ENCODE data around the gene WDR87.

The WDR87 gene

DNA sequence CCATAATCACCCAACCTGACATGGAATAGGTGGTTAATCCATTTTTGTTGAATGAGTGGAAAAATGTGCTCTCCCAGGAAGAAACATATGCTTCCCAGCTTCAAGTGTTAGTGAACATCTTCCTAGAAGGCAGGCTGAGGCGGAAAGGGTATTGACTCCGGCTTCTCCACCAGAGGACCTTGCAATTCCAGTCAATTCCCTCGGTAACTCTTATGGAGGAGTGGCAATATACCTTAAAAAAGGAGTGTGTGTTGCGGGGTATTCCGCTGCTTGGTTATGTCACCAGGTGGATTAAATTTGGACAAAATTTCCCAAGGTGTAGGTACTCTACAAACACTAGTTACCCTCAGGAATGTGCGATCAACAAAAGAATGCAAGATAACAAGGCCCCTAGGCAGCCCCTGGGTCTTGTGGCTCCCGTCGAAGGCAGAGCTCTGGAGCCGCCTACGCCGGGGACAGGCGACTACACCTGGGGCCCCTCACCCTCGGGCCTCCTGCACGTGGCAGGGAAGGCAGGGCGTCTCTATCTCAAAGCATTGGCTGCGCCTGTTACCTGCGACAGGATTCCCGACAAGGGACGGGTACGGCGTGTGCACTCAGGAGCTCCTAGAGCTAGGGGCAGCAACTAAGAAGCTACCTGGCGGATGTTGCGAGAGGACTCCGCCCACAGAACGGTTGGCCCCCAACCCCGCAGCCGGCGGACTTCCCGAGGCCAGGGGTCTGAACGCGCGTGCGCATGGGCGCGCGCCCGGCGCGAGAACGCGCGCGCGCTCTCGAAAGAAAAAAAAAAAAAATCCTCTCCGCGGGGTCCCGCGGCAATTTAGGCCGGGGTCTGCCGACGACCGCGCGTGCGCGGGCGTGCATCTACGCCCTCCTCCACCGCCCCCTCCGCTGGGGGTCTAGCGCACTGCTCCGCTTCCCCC, at the start of gene WDR87:
Gene WDR87 (minus strand): TSS at position 649 of the 923 bp plus-strand sequence. CDS start 8,355 bp downstream, outside the sequence.
- DNase-seq = peak; percentile 93

DNA sequence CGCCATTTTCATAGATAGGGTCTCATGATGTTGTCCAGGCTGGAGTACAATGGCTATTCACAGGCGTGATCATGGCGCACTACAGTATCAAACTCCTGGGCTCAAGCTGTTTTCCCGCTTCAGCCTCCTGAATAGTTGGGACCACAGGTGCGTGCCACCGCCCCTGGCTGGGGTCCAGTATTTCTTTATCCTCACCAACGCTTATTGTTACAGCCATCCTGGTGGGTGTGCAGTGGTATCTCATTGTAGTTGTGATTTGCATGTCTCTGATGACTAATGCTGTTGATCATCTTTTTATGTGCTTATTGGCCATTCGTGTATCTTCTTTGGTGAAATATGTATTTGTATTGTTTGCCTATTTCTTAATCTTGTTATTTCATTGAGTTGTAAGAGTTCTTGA, 49.6 kb upstream of the WDR87 start:
- DNase-seq = no peak

DNA sequence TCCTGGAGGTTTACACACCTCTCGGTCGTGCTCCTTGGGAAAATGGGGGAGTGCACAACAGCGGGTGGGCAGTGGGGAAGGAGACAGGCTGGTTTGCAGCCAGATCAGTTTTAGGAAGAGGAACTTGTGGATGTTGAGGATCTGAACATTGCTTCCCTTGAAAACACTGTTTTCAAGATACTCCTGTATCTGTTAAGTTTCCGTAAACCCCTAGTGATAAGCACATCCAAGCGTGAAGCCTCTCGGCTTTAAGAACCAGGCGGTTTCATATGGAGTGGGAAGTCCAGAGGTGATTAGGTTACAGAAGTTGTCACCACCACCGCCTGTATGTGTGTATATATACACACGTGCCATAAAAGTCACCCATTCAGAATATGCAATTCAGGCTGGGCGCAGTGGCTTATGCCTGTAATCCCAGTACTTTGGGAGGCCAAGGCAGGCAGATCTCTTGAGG, 48.1 kb upstream of the WDR87 start:
- DNase-seq = no peak

DNA sequence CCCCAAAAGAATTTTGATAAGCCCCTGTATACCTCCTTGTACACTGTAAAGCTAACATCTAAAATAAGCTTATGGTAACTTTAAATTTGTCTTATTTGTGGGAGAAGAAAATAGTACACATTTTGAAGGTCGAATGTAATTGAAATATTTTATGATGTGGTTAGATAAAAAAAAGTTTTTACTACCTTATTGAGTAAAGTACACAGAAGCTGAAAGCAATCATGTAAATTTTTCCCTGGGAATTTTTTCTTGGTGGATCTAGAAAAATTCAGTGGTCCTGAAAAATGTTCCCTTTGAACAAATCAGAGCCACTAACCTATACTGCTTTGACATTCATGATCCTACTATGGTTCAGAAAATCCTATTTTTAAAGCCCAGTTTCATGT, 47.5 kb upstream of the WDR87 start:
- no peak for DNase-seq

DNA sequence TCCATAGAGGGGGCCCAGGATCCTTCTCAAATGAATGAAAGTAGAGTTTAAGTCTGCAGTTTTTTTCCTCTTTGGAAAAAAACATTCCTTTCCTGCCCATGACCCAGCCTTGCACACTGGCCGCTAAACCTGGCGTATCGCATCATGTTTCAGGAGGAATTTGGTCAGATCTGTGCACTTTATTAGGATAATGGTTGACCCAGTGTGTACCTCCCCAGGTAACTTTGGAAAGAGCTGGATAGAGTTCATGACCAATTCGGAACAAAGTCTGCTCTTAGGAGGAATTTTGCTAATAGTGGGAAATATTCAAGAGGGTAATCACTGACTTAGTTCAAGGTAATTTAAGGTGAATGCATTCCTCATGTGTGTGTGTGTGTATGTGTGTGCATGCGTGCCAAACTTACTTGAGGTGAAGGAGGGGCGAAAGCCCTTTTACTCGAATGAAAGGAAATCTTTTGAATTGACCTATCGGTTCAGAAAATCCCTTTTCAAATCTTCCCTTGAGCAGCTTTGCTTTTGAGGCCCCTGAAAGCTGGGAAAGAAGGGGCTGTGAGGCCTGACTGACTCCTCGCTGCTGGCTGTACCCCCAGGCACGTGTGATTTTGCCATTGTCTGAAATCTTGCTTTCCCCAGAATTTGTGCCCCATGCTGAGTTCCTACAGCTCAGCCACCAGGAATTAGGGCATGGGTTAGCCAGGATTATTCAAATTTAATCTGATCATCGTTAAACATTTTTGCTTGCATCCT, 47.0 kb upstream of the WDR87 start:
- DNase-seq = no peak

DNA sequence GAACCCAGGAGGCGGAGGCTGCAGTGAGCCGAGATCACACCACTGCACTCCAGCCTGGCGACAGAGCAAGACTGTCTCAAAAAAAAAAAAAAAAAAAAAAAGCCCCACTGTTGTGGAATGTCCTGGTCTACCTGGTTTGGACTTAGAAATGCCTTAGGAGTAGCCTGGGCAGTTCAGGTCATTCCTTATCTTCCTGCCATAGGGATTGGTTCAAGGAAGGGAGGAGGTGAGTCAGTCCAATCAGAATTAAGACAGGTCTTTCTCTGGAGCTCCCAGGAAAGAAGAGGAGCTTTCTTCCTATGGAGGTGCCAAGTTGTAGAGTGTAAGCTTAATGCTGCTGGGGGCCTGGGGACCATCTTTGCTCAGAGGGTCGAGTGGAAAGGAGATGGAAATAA, 45.4 kb upstream of the WDR87 start:
- no peak for DNase-seq

DNA sequence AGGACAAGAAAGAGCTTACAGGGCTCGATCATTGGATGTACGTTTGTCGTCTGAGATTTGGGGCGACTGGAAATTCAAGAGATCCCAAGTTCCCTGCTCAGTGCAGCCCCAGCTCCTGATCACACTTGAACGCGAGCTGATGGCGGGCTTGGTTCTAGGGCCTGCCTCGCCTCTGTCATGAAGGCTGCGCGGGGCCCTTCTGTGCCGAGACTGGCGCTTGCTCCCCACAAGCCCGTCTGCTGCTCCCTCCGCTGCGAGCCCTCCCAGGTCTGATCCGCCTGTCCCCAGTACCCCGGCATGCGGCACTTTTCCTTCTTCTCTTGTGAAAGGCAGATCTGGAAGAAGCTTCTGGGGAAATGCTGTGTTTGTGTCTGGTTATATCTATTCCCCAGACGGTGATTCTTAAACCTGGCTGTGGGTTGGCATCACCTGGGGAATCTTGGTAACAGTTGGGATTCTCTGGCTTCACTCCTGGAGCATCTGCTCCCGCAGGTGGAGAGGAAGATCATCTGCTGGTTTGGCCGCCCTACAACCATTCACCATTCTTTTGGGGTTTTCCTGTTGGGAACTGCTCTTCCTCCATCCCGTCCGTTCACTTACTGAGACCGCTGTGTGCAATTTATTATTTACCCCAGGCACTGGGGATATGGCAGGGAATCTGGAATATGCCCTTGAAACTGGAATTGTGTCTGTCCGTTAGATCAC, 44.2 kb upstream of the WDR87 start:
- DNase-seq = peak; percentile 78

DNA sequence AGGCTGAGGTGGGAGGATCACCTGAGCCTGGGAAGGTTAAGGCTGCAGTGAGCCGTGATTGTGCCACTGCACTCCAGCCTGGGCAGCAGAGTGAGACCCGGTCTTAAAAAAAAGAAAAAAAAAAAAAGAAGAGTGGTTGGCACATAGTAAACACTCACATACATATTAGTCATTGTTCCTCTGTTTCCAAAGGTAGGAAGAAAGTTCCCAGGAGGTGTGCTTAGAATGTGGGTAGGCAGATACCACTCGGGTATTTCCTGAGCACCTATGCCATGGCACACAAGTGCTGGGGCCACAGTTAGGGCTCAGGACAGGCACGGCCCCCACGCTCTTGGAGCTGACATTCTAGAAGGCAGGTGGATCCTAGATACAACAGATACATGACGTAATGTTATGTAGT, 42.0 kb upstream of the WDR87 start:
- no peak for DNase-seq

DNA sequence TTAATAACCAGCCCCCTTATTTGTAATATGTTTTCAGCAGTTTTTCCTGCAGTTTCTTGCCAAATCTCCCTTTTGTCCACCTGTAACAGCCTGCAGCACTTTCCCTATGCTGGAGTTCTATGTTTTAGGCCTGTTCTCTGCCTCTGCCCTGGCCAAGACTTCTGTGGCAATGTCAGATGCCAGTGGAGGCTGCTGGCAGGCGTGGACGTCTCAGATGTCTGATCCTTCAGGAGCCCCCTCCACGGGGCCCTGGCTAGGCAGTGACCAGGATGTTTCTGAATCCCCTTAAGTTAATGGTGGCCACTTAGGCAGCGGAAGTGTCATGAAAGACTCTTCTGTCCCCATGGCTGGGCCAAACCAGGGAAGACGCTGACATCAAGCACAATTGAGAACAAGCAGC, 41.4 kb upstream of the WDR87 start:
- no peak for DNase-seq

DNA sequence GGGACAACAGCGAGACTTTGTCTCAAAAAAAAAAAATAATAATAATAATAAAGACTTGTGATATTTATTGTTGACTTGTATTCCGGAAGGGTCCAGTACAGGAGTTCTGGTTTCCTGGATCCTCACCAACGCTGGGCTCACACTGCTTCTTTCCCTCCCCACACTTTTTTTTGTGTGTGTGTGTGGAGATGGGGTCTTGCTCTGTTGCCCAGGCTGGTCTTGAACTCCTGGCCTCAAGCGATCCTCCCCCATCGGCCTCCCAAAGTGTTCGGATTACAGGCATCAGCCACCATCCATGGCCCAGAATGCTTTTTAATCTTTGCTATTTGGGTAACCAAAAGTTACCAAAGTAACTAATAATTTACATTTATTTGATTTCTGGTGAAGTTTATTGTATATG, 39.7 kb upstream of the WDR87 start:
- DNase-seq = no peak

DNA sequence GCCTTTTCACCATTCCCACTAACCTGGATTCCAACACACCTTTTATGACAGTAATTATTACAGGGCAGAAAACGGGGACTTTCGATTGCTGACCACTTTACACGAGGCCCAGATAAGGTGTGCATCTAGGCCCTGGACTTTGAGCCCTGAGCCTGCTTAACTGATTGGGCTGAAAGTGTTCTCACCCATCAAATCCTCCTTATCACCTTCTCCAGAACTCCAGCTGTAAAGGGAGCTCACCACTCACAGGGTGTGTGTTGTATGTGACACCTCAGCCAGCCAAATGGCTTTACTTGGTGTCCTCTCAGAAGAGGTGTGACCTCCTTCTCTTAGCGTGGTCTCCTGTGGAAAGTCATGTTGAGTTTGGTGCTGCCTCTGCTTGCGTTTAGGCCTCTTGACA, 37.1 kb upstream of the WDR87 start:
- no peak for DNase-seq

DNA sequence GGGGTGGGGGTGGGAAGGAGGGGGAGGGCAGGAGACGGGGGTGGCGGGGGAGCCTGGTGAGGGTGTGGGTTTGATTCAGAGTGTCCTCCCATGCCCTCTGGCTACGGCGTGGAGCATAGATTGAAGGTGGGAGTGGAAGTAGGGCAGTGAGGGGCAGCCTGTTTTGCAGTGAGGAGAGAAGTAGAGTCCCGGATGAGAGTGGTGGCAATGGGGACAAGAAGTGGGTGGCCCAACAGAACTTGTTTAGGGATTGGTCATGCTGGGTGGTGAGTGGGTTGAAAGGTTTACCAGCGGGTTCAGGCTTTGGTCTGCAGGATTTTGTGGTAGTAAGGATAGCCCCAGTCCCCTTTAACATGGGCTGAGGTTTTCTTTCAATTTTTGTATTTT, 36.1 kb upstream of the WDR87 start:
- DNase-seq = no peak

DNA sequence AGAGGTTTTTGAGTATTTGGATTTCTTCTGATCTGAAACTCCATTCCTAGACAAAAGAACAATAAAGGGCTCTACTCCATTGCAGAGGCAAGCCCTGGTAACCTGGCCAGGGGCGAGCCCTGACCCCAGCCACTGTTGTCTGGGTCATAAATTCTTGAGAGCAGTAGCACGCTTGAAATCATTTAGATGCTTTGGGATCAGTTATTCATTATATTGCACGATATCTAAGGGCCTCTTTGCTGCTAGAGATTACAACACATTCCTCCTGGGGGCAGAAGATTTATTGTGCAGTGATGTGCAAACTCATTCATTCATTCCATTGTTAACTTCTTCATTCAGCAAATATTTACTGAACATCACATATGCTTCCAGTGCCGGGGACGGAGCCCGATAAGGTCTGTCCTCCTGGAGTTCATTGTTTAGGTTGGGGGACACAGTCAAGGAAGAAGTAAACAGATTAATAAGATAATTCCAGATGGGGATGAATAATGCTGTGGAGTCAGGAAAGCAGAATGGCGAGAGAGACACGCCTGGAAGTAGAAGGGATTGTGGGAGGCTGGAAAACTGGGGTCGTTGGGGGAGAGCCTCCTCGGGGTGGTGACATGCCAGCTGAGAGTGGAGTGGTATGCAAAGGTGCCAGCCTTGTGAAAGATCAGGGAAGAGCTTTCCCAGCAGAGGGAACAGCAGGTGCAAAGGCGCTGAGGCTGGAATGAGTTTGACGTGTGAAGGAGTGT, 35.6 kb upstream of the WDR87 start:
- DNase-seq = no peak

DNA sequence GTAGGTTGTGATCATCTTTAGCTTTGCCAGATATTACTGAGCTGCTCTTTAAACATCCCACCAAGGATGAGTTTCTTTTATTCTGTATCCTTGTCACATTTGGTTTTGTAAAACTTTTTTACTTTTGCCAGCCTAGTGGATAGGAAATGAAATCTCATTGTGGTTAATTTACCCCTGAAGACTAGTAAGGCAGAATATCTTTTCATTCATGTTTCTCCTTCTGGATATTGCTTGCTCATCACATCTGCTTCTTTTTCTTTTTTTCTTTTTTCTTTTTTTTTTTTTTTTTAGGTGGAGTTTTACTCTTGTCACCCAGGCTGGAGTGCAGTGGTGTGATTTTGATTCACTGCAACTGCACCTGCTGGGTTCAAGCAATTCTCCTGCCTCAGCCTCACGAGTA, 32.0 kb upstream of the WDR87 start:
- no peak for DNase-seq

DNA sequence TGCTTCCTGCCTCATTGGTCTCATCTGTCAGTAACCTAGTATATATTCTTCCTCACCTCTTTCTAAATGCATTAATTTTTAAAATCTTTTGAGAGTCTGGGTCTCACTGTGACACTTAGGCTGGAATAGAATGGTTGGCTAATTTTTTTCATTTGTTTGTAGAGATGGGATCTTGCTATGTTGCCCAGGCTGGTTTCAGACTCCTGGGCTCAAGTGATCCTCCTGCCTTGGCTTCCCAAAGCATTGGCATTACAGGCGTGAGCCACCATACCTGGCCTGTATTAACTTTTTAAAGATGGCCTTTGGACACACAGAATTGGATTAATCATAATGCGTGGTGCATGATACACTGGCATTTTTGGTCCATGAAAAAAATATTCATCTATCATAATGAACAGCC, 30.5 kb upstream of the WDR87 start:
- no peak for DNase-seq

DNA sequence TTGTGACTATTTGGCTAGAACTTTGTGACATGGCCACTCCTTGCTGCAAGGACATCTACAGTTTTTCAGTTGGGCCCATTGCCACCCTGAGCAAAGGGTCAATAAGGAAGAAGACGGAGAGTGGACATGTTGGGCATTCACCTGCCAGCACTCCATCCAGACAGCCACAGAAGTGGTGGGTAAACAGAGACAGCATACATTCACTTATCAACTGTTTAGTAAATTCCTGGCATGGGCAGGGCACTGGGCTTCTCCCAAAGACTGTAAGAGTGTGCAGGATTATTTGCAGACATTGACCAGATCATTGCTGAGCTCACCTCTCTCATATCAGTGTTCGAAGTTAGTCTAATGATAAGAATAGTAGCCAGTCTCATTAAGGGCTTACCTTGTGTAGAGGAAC, 29.8 kb upstream of the WDR87 start:
- DNase-seq = no peak

DNA sequence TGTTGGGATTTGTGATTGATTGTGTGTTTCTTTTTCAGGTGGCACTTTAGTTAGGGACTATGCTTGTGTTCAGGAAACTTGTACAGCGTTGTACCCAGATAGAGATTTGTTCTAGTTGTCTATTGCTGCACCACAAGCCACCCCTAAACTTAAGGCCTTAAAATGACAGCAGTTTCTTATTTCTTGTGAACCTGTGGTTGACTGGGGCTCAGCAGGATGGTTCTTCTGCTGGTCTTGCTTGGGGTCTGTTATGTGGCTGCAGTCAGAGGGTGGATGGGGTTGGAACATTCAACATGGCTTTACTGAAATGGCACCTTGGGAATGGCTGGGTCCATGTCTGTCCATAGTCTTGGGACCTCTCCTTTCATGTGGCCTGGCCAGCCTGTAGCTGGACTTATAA, 28.9 kb upstream of the WDR87 start:
- DNase-seq = no peak

DNA sequence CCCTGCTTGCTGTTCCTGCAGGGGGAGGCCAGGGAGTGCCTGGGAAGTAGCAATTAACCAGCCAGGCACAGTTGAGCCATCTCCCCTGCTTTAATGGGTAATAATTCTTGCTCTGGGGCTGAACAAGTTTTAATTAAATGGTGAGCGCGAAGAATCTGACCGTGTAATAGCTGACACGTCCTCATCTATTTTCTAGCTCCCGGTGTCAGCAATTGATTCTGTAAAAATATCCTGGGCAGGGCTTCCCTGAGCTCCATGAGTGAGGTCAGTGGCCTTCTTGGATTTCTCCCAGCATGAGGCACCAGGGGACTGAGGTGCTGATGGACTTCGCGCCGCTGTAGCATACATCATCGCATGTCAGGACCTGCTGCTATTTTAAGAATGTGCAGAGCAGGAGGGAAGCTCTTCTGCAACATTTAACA, 27.6 kb upstream of the WDR87 start:
- peak; percentile 39 for DNase-seq

DNA sequence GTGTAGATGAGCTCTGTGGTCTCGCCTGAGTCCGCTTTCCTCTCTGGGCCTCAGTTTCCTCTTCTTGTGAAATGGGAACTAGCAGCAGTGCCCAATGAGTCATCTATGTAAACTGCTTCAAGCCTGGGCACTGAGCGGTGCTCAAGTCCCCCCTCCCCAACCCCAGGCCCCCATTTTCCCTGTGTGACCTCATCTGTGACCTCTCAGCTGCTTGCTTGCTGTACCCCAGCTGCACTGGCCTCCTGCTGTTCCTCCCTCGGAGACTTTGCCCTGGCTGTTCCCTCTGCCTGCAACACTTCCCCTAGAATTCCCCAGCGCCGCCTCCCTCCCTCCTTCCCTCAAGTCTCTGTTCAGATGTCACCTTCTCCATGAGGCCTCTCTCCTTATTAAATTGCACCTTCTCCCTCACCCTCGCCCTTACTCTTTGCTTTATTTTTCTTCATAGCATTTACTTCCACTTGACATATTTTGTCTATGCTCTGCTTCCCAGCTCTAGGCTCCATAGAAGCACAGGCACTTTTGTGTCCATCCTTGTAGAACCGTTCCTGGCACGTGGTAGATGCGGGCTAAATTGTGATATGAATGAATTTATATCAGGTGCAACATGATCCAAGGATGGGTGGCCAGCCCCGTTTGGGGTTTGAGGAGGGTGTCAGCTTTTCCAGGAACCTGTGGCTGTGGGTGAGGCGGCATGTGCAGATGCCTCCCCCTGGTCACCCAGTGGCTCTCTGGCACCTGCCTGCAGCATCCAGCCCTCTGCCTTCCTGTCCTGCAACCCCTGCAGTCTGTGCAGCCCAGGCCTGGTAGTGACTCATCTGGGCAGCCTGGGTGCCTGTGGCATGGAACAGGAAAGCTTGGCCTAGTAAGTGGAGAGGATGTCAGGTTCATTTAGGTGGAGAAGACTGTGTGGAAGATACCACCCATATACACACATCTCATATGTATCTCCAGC, 26.9 kb upstream of the WDR87 start:
- no peak for DNase-seq

DNA sequence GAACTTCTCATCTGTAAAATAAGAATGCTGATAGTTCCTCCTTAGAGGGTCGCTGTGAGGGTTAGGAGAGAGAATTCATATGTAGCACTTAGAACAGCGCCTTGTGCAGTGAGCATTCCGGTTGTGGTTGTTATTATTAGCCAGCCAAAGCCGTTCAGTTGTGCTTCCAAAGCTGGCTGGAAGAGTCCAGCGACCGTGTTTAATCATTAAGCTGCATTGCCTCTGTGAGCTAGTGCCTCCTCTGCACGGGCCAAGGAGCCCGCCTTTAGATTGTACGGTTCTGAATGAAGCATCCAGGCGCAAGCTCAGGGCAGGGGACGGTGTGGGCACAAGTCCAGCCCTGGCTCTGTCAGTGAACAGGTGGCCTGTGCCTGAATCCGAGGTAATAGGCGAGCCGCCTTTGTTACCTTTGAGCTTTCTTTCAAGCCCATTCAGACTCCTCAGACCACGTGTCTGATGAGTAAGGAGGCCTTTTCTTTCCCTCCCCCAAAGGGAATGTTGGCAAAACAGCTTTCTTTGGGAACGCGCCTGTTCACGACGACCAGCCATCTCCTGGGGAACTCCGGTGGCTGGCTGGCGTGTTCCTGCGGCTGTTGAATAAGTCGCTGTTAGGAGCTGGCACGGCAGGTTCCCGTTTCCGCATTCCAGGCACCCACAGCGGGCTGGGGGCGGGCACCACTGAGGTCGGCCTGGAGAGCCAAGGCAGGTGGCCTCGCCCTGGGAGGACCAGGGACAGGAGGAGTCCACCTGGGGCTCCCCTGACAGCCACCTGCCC, 25.7 kb upstream of the WDR87 start:
- DNase-seq = peak; percentile 58

DNA sequence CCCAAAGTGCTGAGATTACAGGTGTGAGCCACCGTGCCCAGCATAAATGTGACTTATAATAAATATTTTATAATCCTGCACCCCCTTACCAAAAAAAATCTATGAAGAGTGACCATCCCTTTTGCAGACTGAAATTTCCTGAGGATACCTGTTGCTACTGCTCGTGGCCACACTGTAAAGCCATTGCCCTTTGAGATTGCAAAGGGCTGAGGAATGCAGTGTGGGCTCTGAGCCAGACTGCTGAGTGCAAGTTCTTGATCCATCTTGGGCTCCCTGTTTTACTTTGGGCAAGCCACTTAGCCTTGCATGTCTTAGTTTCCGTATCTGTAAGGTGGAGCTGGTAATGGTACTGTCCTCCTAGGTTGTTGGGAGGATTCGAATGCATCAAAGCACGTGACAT, 24.0 kb upstream of the WDR87 start:
- DNase-seq = no peak
